OCI-LY7 (cell line): ENCODE measurements around the gene MRM1.

Source experiments
- CTCF ChIP-seq: fragments of 200-600 bp; sonication (generic); conservative IDR thresholded peaks from 2 replicates; pipeline ENCODE4 v1.5.1; 2014; ENCODE audit warnings: mild to moderate bottlenecking, antibody characterized with exemption, low read length, moderate library complexity, mixed read lengths
- EZH2phosphoT487 ChIP-seq: fragments of 200-600 bp; sonication (generic); IDR thresholded peaks from 2 replicates; pipeline ENCODE4 v1.6.1; 2018; ENCODE audit warnings: low read depth, borderline replicate concordance, mild to moderate bottlenecking, mixed run types, antibody characterized with exemption, low read length, moderate library complexity, mixed read lengths

GRCh38 chr17:36627101-36627500, 25.7 kb downstream of the MRM1 start:
- TF ChIP-seq CTCF (no peak), EZH2phosphoT487 (no peak)
